Pancreas (tissue), 10 donors: Measurements from ENCODE around the gene GPR18. TPM values are rescaled to one million over a fixed set of nuclear protein-coding genes. Genes with fewer than 3 reads are reported as not detected.

Experiments
- ATAC-seq, 4 donors: fragments of 200-7000 bp; cut with Tn5 transposase; one replicate each; pipeline versions ENCODE4 v1.8.0 to v1.9.1; 2020; ENCODE audit warnings: mild to moderate bottlenecking in 4 of 4, moderate library complexity in 4 of 4
- DNase-seq, 6 donors: peaks; one replicate each; pipeline ENCODE4 v3.0.0-alpha.2; 2020
- FAIRE-seq: peaks from 2 replicates; lab custom pipeline; 2012; peaks lifted over from hg19 to GRCh38; lab: Jason Lieb, UNC
- H3K27ac ChIP-seq, 4 donors: fragments of 200-600 bp; sonication (generic); 1 replicate in 3 of 4; 2 replicates in 1 of 4; pipeline versions ENCODE4 v1.5.0 to v1.8.0; 2020
- H3K27me3 ChIP-seq, 4 donors: fragments of 200-600 bp; one replicate each; pipeline ENCODE4 v1.8.0; 2021
- H3K36me3 ChIP-seq, 3 donors: fragments of 200-600 bp; sonication (generic) in 1 of 3; one replicate each; pipeline versions ENCODE4 v1.5.0 to v1.8.0; 2020 to 2021
- H3K4me1 ChIP-seq, 3 donors: fragments of 200-600 bp; one replicate each; pipeline ENCODE4 v1.8.0; 2021
- H3K4me3 ChIP-seq, 4 donors: fragments of 200-600 bp; sonication (generic) in 2 of 4; one replicate each; pipeline versions ENCODE4 v1.5.0 to v1.8.0; 2020 to 2021
- H3K9me3 ChIP-seq, 4 donors: fragments of 200-600 bp; one replicate each; pipeline ENCODE4 v1.8.0; 2021
- WGBS, 2 donors: extraction: QIAGEN DNeasy Blood & Tissue Kit; methylation state at CpG; one replicate each; pipeline ENCODE4 v1.1.7; 2013; 5-methylcytosine and 5-hydroxymethylcytosine counted together
- intact Hi-C, 3 donors: fragments of 100-400 bp; cut with DNase I; formaldehyde crosslinking; loops; one replicate each; pipeline versions ENCODE4 v1.11.1 to v1.14.2; 2022
- polyA plus RNA-seq, 2 donors: library from polyadenylated mRNA; stranded (reverse); fragments of 200-250 nt; gene quantifications; one replicate each; pipeline ENCODE4 v1.2.3, GENCODE V29; 2013
- total RNA-seq, 6 donors: library from RNA; stranded (reverse); fragmentation: NEBNext Ultra II Directional in 4 of 6; extraction: Animal tissue kit (Norgen Biotek cat#: 25700) in 4 of 6; gene quantifications; one replicate each; pipeline versions ENCODE4 v1.2.1 to v1.2.4, GENCODE V29; 2021 to 2023
- TF ChIP-seq, protein P1 (sequence below), 4 donors: fragments of 200-600 bp; sonication (generic) in 3 of 4; IDR thresholded peaks; one replicate each; pipeline versions ENCODE4 v1.5.0 to v1.8.0; 2021; ENCODE audit warnings: antibody characterized with exemption in 4 of 4
- donor health status: healthy with polysubstance abuse.
- donor health status: DM: no; HTN: no; CAD: no; lungs with moderate emphysema.
- donor health status: DM: no; HTN: no; CAD: no.
- donor health status: control.
- donor health status: control.
- donor health status: Bipolar disorder and iron deficiency.
- donor health status: DM: yes; HTN: yes; CAD: no.
- donor health status: DM: no; HTN: no; CAD: no.
- donor health status: DM: no; HTN: no; CAD: no.
- donor health status: DM: yes; HTN: yes; CAD: no.

Gene GPR18
- total and polyA plus RNA-seq, 8 donors = 0.14 to 0.22 TPM; not detected in 6

DNA sequence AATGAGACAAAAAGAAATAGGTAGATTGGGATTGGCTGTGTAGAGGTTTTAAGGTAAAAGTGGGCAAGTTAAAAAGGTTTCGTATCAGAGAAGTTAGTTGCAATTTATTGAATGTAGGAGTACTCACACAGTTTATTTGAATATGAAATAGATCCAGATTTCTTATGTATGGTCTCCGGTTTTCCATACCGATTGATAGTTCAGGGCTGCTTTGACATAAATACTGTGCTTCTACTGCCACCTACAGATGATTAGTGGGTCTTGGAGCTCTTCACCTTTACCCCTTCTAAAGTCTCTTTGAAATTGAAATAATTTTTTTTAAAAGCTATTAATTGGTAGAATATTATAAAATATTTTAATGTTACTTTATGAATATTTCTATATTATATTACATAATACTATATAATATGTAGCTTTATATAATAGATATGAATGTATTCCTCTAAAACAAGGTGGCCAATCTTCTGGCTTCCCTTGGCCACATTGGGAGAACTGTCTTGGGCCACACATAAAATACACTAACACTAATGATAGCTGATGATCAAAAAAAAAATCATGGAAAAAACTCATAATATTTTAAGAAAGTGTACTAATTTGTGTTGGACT, 7.7 kb upstream of the GPR18 start:
- Histone ChIP-seq H3K4me3 (no peak overlapping the region), H3K36me3 (no peaks in the 10 kb centered on the region), H3K4me1 (no peaks in the 10 kb centered on the region), H3K27me3 (no peaks in the 10 kb centered on the region), H3K27ac (no peak overlapping the region), H3K9me3 (no peaks in the 10 kb centered on the region)
- ATAC-seq = peak; percentile 77 to 89 (median 79)
- WGBS, 2 donors = 11 to 20% methylated on average over 3 of the region's 3 CpGs
- TF ChIP-seq, protein P1, sequence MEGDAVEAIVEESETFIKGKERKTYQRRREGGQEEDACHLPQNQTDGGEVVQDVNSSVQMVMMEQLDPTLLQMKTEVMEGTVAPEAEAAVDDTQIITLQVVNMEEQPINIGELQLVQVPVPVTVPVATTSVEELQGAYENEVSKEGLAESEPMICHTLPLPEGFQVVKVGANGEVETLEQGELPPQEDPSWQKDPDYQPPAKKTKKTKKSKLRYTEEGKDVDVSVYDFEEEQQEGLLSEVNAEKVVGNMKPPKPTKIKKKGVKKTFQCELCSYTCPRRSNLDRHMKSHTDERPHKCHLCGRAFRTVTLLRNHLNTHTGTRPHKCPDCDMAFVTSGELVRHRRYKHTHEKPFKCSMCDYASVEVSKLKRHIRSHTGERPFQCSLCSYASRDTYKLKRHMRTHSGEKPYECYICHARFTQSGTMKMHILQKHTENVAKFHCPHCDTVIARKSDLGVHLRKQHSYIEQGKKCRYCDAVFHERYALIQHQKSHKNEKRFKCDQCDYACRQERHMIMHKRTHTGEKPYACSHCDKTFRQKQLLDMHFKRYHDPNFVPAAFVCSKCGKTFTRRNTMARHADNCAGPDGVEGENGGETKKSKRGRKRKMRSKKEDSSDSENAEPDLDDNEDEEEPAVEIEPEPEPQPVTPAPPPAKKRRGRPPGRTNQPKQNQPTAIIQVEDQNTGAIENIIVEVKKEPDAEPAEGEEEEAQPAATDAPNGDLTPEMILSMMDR (IDR thresholded peaks at IDR 0.05) = peak; percentile 16 to 49 (median 46)
- intact Hi-C loops = loop anchor here in 2 of 3 donors (5.0 to 10.0 kb wide), 3 partner anchors 89 to 171 kb away; no protein-coding TSS in a partner anchor
- DNase-seq = no peak
- peak; percentile 95 for FAIRE-seq

DNA sequence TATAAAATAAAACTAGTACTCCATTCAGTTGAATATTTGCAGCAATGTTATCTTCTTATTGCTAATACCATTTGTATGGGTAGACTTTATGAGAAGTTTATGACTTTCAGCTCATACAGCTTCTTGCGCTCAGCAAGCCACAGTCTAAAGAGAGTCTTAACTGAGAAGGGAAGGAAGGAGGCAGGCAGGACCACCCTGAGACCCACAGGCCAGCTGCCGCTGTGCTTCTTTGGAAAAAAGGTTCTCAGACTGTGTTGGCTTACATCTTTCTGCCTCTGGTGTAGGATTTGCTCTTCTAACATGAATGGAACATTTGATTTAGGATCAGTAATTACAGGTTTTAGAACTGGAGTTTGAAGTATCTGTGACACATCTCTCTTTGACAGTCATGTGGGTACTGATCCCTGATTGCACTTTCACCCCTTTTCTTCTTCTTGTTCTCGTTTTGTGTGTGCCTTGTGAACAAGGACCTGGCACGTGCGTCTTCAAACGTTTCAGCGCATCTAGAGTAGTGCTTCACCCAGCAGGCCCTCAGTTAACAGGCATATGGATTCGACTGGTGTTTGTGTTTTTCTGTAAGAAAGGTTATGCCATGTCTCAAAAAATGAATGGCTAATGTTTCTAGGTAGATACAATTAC, 7.1 kb upstream of the GPR18 start:
- H3K27ac ChIP-seq = no peak overlapping the region
- H3K4me3 ChIP-seq = no peak overlapping the region
- DNase-seq = no peak
- H3K27me3 ChIP-seq = no peaks in the 10 kb centered on the region
- TF ChIP-seq, protein P1 (IDR thresholded peaks at IDR 0.05) = no peak
- H3K9me3 ChIP-seq = no peaks in the 10 kb centered on the region
- FAIRE-seq = no peak
- no peaks in the 10 kb centered on the region for H3K4me1 ChIP-seq
- no peak for ATAC-seq
- H3K36me3 ChIP-seq = no peaks in the 10 kb centered on the region
- intact Hi-C loops = loop anchor here in 2 of 3 donors (5.0 to 10.0 kb wide), 3 partner anchors 88 to 172 kb away; no protein-coding TSS in a partner anchor
- 74 to 79% methylated on average over 8 of the region's 8 CpGs for WGBS, 2 donors

DNA sequence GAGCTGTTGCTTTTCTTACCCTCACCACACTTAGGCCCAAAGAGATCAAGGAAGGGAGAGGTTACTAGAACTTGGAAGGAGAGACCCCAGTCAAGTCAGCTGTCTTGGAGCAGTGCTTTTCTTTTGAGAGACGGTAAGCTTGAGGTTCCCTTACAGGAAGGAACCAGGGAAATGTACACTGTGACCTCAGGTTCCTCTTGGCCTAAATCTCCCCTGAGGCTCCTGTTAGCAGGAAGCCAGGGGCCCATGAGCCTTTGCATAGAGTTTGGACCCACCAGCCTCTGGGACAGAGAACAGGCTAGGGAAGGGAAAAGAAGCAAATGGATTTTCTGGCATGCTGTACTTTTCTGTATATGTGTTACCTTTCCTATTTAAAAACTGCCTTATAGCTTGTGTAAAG, 5.9 kb upstream of the GPR18 start:
- Histone ChIP-seq H3K27ac (no peak overlapping the region), H3K9me3 (no peaks in the 10 kb centered on the region), H3K4me1 (no peaks in the 10 kb centered on the region), H3K36me3 (no peaks in the 10 kb centered on the region), H3K4me3 (no peak overlapping the region), H3K27me3 (no peaks in the 10 kb centered on the region)
- FAIRE-seq = no peak
- intact Hi-C loops = loop anchor here in 2 of 3 donors (5.0 to 10.0 kb wide), 2 partner anchors 87 to 171 kb away; no protein-coding TSS in a partner anchor
- no peak for ATAC-seq
- WGBS, 2 donors = 73 to 83% methylated on average over 1 of the region's 1 CpG
- TF ChIP-seq, protein P1 (IDR thresholded peaks at IDR 0.05) = no peak
- DNase-seq = no peak

DNA sequence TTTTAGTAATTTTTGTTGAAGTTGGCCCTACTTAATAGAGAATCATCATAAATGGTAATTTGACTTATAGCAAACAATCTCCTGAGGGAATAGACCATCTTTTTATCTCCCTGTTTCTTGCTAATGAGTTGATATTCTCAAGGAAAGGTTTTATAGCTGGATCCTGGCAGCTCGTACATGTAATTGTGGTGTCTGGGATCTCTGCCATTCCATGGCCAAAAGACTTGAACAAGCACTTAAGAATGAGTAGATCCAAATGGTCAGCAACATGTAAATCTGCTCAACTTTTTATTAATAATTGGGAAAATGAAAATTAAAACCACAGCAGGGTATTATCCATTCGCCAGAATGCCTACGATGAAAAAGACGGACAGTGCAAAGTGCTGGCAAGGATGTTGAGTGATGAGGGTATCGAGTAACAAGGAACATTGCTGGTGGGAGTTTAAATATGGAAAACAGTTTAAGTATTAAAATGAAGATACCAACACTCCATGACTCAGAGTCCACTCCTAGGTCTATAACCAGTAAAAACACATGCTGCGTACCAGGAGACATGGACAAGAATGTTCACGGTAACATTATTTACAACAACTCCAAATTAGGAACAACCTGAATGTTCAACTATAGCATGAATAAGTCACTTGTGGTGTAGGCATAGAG, 5.1 kb upstream of the GPR18 start:
- 92 to 94% methylated on average over 7 of the region's 7 CpGs for WGBS, 2 donors
- Histone ChIP-seq H3K36me3 (no peaks in the 10 kb centered on the region), H3K4me3 (no peak overlapping the region), H3K27ac (no peak overlapping the region), H3K9me3 (no peaks in the 10 kb centered on the region), H3K27me3 (no peaks in the 10 kb centered on the region), H3K4me1 (no peaks in the 10 kb centered on the region)
- no peak for DNase-seq
- no peak for FAIRE-seq
- ATAC-seq = no peak
- intact Hi-C loops = loop anchor here in 2 of 3 donors (5.0 to 10.0 kb wide), 2 partner anchors 86 to 172 kb away; no protein-coding TSS in a partner anchor
- TF ChIP-seq, protein P1 (IDR thresholded peaks at IDR 0.05) = no peak
